ENCODE data around the gene IPO4. TPM values are rescaled to one million over a fixed set of nuclear protein-coding genes. Genes with fewer than 3 reads are reported as not detected.
A peak's percentile ranks its signal among the peaks of the same experiment; 100 is the strongest.

IPO4 gene
- total and polyA plus RNA-seq, 9 of the 15 experiments (the other 6 are each of a cell fraction or from before 2014, with no cell fraction given) = 7.3 to 122 (median 31.8) TPM

GRCh38 chr14:24215495-24216344 lies 27.1 kb upstream of the IPO4 start, which contains the start of gene MDP1 (continued):
- TF ChIP-seq, protein P1, sequence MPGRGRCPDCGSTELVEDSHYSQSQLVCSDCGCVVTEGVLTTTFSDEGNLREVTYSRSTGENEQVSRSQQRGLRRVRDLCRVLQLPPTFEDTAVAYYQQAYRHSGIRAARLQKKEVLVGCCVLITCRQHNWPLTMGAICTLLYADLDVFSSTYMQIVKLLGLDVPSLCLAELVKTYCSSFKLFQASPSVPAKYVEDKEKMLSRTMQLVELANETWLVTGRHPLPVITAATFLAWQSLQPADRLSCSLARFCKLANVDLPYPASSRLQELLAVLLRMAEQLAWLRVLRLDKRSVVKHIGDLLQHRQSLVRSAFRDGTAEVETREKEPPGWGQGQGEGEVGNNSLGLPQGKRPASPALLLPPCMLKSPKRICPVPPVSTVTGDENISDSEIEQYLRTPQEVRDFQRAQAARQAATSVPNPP (IDR thresholded peaks at IDR 0.05; ENCODE audit: borderline replicate concordance, insufficient read depth, insufficient read length) = no peak
- TF ChIP-seq, protein P2, sequence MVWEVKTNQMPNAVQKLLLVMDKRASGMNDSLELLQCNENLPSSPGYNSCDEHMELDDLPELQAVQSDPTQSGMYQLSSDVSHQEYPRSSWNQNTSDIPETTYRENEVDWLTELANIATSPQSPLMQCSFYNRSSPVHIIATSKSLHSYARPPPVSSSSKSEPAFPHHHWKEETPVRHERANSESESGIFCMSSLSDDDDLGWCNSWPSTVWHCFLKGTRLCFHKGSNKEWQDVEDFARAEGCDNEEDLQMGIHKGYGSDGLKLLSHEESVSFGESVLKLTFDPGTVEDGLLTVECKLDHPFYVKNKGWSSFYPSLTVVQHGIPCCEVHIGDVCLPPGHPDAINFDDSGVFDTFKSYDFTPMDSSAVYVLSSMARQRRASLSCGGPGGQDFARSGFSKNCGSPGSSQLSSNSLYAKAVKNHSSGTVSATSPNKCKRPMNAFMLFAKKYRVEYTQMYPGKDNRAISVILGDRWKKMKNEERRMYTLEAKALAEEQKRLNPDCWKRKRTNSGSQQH (CRISPR knock-in tag; IDR thresholded peaks at IDR 0.05) = no peak
- TF ChIP-seq ZNF57 (CRISPR knock-in tag; IDR thresholded peaks at IDR 0.05) (no peak), PRPF4 (IDR thresholded peaks at IDR 0.05; ENCODE audit: insufficient read depth, low read depth, low read length, poor library complexity, severe bottlenecking) (no peak), ZBTB7A (IDR thresholded peaks at IDR 0.05; ENCODE audit: borderline replicate concordance, control insufficient read depth, low read depth, low read length) (no peak), STAG1 (CRISPR knock-in tag; IDR thresholded peaks at IDR 0.05; ENCODE audit: borderline replicate concordance) (no peak), TBL1XR1 (IDR thresholded peaks at IDR 0.05; ENCODE audit: low read length in 2 of 2) (peak in 1 of 2 experiments; percentile 47; a peak in 1 of 4 replicates), TAF1 (IDR thresholded peaks at IDR 0.05; ENCODE audit: control insufficient read depth, extremely low read depth, insufficient read depth, low read length, severe bottlenecking) (peak; percentile 81), SMARCA4 (IDR thresholded peaks at IDR 0.05) (no peak), GTF2E2 (tag; IDR thresholded peaks at IDR 0.05) (no peak), MTF1 (CRISPR knock-in tag; IDR thresholded peaks at IDR 0.05; ENCODE audit: borderline replicate concordance) (no peak), PTRF (tag; IDR thresholded peaks at IDR 0.05) (no peak), BMI1 (IDR thresholded peaks at IDR 0.05; ENCODE audit: low read length) (no peak), SNIP1 (IDR thresholded peaks at IDR 0.05; ENCODE audit: low read depth) (peak; percentile 84), ZNF449 (CRISPR knock-in tag; IDR thresholded peaks at IDR 0.05) (no peak), XRCC4 (IDR thresholded peaks at IDR 0.05; ENCODE audit: extremely low read depth, insufficient read depth, insufficient read length) (no peak), ATF7 (IDR thresholded peaks at IDR 0.05) (peak; percentile 81), SMARCC2 (IDR thresholded peaks at IDR 0.05; ENCODE audit: low read depth) (no peak), PHB (CRISPR knock-in tag; IDR thresholded peaks at IDR 0.05) (no peak), SRF (CRISPR knock-in tag; IDR thresholded peaks at IDR 0.05) (0 out of 4 replicates have a peak, but pooled peaks of 1 of the 2 experiments have one; percentile 36), HNRNPUL1 (IDR thresholded peaks at IDR 0.05; ENCODE audit: low read length) (no peak)
- TF ChIP-seq, protein P3, sequence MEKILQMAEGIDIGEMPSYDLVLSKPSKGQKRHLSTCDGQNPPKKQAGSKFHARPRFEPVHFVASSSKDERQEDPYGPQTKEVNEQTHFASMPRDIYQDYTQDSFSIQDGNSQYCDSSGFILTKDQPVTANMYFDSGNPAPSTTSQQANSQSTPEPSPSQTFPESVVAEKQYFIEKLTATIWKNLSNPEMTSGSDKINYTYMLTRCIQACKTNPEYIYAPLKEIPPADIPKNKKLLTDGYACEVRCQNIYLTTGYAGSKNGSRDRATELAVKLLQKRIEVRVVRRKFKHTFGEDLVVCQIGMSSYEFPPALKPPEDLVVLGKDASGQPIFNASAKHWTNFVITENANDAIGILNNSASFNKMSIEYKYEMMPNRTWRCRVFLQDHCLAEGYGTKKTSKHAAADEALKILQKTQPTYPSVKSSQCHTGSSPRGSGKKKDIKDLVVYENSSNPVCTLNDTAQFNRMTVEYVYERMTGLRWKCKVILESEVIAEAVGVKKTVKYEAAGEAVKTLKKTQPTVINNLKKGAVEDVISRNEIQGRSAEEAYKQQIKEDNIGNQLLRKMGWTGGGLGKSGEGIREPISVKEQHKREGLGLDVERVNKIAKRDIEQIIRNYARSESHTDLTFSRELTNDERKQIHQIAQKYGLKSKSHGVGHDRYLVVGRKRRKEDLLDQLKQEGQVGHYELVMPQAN (IDR thresholded peaks at IDR 0.05; ENCODE audit: borderline replicate concordance) = peak; percentile 46; the same call in 1 of the 2 replicates
